Endothelial cell of umbilical vein (primary cell): ENCODE results near the gene SRPK2. TPM values are rescaled to one million over a fixed set of nuclear protein-coding genes. Genes with fewer than 3 reads are reported as not detected.

Experiments used
- BruUV-seq: library from RNA; stranded (reverse); fragments of 400-500 nt; replicated peaks from 2 replicates; lab custom pipeline; 2021; lab: Mats Ljungman, UMichigan
- CTCF ChIA-PET: fragments of 300-600, 350-600 bp; sonication (Branson Sonifier 250); formaldehyde crosslinking; loops from one replicate; lab custom pipeline; 2021; ENCODE audit warnings: antibody characterized with exemption, inconsistent platforms; lab: Charles Lee
- POLR2A ChIA-PET: fragments of 300-600, 350-600 bp; sonication (Branson Sonifier 250); formaldehyde crosslinking; loops from one replicate; lab custom pipeline; 2021; ENCODE audit warnings: antibody characterized with exemption, inconsistent platforms; lab: Charles Lee
- DNase-seq: peaks from one replicate; pipeline ENCODE4 v3.0.0-alpha.2; 2011; ENCODE audit warnings: low read depth, low spot score
- FAIRE-seq: peaks from 2 replicates; lab custom pipeline; 2011; peaks lifted over from hg19 to GRCh38; lab: Jason Lieb, UNC
- H2AFZ ChIP-seq: 2 replicates; pipeline ENCODE4 v1.6.0; 2012; ENCODE audit warnings: low read depth, low read length, control low read depth, inconsistent platforms
- H3K27ac ChIP-seq: 2 replicates; pipeline ENCODE4 v1.5.1; 2011; ENCODE audit warnings: low read depth, mild to moderate bottlenecking, control low read depth, low read length, moderate library complexity; ENCODE audit not compliant: insufficient read depth
- H3K27me3 ChIP-seq, 2 experiments: 2 replicates each; pipeline versions ENCODE4 v1.6.0 to v1.6.1; 2011; ENCODE audit warnings: low read length in 2 of 2, mixed read lengths in 1 of 2; ENCODE audit not compliant: control insufficient read depth in 2 of 2, insufficient read depth in 2 of 2
- H3K36me3 ChIP-seq, 2 experiments: 2 replicates in 1 of 2; 3 replicates in 1 of 2; pipeline ENCODE4 v1.5.1; 2011; ENCODE audit warnings: low read length in 2 of 2, mild to moderate bottlenecking in 1 of 2, moderate library complexity in 1 of 2; ENCODE audit not compliant: control insufficient read depth in 2 of 2, insufficient read depth in 2 of 2; ENCODE audit errors: extremely low read depth in 1 of 2
- H3K4me1 ChIP-seq: 3 replicates; pipeline ENCODE4 v1.5.1; 2011; ENCODE audit warnings: mild to moderate bottlenecking, low read length; ENCODE audit not compliant: control insufficient read depth, insufficient read depth; ENCODE audit errors: extremely low read depth
- H3K4me2 ChIP-seq: 2 replicates; pipeline ENCODE4 v1.6.1; 2011; ENCODE audit warnings: low read length, control low read depth, mixed read lengths; ENCODE audit not compliant: insufficient read depth
- H3K4me3 ChIP-seq, 3 experiments: fragments of 200-600 bp in 1 of 3; sonication (generic), shearing (Covaris generic) in 1 of 3; replicated peaks in 1 of 3; 2 replicates each; pipeline ENCODE4 v1.5.1; 2011 to 2016; ENCODE audit warnings: control low read depth in 3 of 3, low read length in 3 of 3, mild to moderate bottlenecking in 2 of 3, inconsistent platforms in 1 of 3, low read depth in 1 of 3, moderate library complexity in 1 of 3; ENCODE audit not compliant: insufficient read depth in 1 of 3
- H3K79me2 ChIP-seq: 2 replicates; pipeline ENCODE4 v1.6.0; 2012; ENCODE audit warnings: low read length, inconsistent platforms; ENCODE audit not compliant: control insufficient read depth, insufficient read depth
- H3K9ac ChIP-seq: replicated peaks from 2 replicates; pipeline ENCODE3; 2011; ENCODE audit warnings: low read length, control low read depth; ENCODE audit not compliant: insufficient read depth; ENCODE audit errors: extremely low read depth
- H3K9me1 ChIP-seq: replicated peaks from 3 replicates; pipeline ENCODE4 v1.6.0; 2011; ENCODE audit warnings: mild to moderate bottlenecking, low read length; ENCODE audit not compliant: control insufficient read depth, insufficient read depth; ENCODE audit errors: extremely low read depth
- H3K9me3 ChIP-seq: replicated peaks from 2 replicates; pipeline ENCODE4 v1.5.1; 2012; ENCODE audit warnings: low read length, inconsistent platforms; ENCODE audit not compliant: control insufficient read depth, insufficient read depth
- H4K20me1 ChIP-seq: replicated peaks from 2 replicates; pipeline ENCODE3; 2011; ENCODE audit warnings: mild to moderate bottlenecking, low read length; ENCODE audit not compliant: control insufficient read depth, insufficient read depth; ENCODE audit errors: extremely low read depth
- EZH2 ChIP-seq: IDR thresholded peaks from 2 replicates; pipeline ENCODE4 v1.6.1; 2012; ENCODE audit warnings: borderline replicate concordance, low read depth, mild to moderate bottlenecking, moderate library complexity, low read length, inconsistent platforms; ENCODE audit not compliant: severe bottlenecking
- FOS ChIP-seq: IDR thresholded peaks from 2 replicates; pipeline ENCODE4 v1.6.1; 2011; ENCODE audit warnings: mild to moderate bottlenecking, low read length, moderate library complexity, borderline replicate concordance; ENCODE audit not compliant: insufficient read depth
- GATA2 ChIP-seq: IDR thresholded peaks from 2 replicates; pipeline ENCODE4 v1.7.0; 2011; ENCODE audit warnings: low read depth, mild to moderate bottlenecking, moderate library complexity, mixed read lengths, low read length; ENCODE audit not compliant: insufficient read length, insufficient read depth
- JUN ChIP-seq: IDR thresholded peaks from 2 replicates; pipeline ENCODE4 v1.6.1; 2011; ENCODE audit warnings: borderline replicate concordance, low read depth; ENCODE audit not compliant: insufficient read length, insufficient read depth
- MYC ChIP-seq: IDR thresholded peaks from one replicate; pipeline ENCODE4 v1.6.1; 2011; ENCODE audit warnings: mild to moderate bottlenecking, low read depth, low read length
- POLR2A ChIP-seq: IDR thresholded peaks from 2 replicates; pipeline ENCODE4 v1.6.1; 2012; ENCODE audit warnings: low read depth, mild to moderate bottlenecking, control low read depth, low read length
- POLR2AphosphoS5 ChIP-seq: IDR thresholded peaks from 2 replicates; pipeline ENCODE4 v1.6.1; 2012; ENCODE audit warnings: low read depth, mild to moderate bottlenecking, control low read depth, low read length, moderate library complexity; ENCODE audit not compliant: insufficient read depth
- dilution Hi-C: fragments of 300-500 bp; cut with MboI; formaldehyde crosslinking; loops from one replicate; pipeline ENCODE4 v1.15.0; 2019; ENCODE audit warnings: low sequenced_read_pairs; ENCODE audit not compliant: extremely low pct_ligation_motif_present
- intact Hi-C: fragments of 100-400 bp; cut with micrococcal nuclease; formaldehyde crosslinking; loops from one replicate; pipeline ENCODE4 v1.10.0; 2022
- polyA plus RNA-seq, 4 experiments: library from polyadenylated mRNA; depleted of rRNA in 3 of 4; stranded (reverse) in 3 of 4; unstranded in 1 of 4; fragments of >200 nt; gene quantifications; 2 replicates each; pipeline versions ENCODE4 v1.2.1 to v1.2.3, GENCODE V29; 2011 to 2012; ENCODE audit warnings: missing spikeins in 1 of 4
- total RNA-seq: library from RNA; stranded (reverse); gene quantifications from 2 replicates; pipeline ENCODE4 v1.2.3, GENCODE V29; 2021
- TF ChIP-seq, protein P1 (sequence below), 2 donors: IDR thresholded peaks; 1 replicate in 1 of 2; 2 replicates in 1 of 2; pipeline ENCODE4 v1.5.1; 2011; ENCODE audit warnings: low read length in 2 of 2, mild to moderate bottlenecking in 2 of 2, moderate library complexity in 2 of 2, control low read depth in 1 of 2, inconsistent platforms in 1 of 2, low read depth in 1 of 2; ENCODE audit not compliant: insufficient read depth in 1 of 2; ENCODE audit errors: extremely low read depth in 1 of 2
- TF ChIP-seq, protein P2 (sequence below): IDR thresholded peaks from 2 replicates; pipeline ENCODE4 v1.6.1; 2011; ENCODE audit not compliant: insufficient read depth, insufficient read length

The SRPK2 gene
- total and polyA plus RNA-seq, 2 donors (not counting 3 experiments of a cell fraction or from before 2014, with no cell fraction given): 13.4 to 55.2 TPM

DNA sequence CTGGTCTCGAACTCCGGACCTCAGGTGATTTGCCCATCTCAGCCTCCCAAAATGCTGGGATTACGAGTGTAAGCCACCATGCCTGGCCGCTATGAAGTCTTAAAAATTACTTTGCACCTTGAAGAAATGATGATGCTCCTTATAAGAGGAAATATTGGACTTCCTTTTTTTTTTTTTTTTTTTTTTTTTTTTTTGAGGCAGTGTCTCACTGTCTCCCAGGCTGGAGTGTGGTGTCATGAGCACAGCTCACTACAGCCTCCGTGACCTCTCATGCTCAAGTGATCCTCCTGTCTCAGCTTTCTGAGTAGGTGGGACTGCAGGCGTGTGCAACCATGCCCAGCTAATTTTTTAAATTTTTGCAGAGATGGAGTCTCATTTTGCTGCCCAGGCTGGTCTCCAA is 309.4 kb downstream of the SRPK2 start:
- no peaks in the 10 kb centered on the region for H3K79me2 ChIP-seq
- no peak overlapping the region for H3K4me3 ChIP-seq
- H3K4me1 ChIP-seq: no peaks in the 10 kb centered on the region
- H4K20me1 ChIP-seq: no peaks in the 10 kb centered on the region
- H3K27me3 ChIP-seq: no peaks in the 10 kb centered on the region
- dilution Hi-C loops: no loop called here
- H3K4me2 ChIP-seq: no peak overlapping the region
- intact Hi-C loops: loop anchor here (5.0 kb wide), 1 partner anchor 157 kb away; no protein-coding TSS in a partner anchor
- H3K27ac ChIP-seq: no peak overlapping the region
- DNase-seq (no peak), FAIRE-seq (no peak)
- H2AFZ ChIP-seq: no peak overlapping the region
- CTCF ChIA-PET: interaction anchor here (0.6 to 1.5 kb wide), 3 partner anchors 13 to 460 kb away, joined by 3 to 9 read pairs (median 3); no protein-coding TSS in a partner anchor
- POLR2A ChIA-PET: no interaction called here
- H3K36me3 ChIP-seq: peaks cover 17 to 32% of the 10 kb centered on the region in 2 experiments
- no peak overlapping the region for H3K9ac ChIP-seq
- no peak for TF ChIP-seq MYC
- TF ChIP-seq, protein P1, sequence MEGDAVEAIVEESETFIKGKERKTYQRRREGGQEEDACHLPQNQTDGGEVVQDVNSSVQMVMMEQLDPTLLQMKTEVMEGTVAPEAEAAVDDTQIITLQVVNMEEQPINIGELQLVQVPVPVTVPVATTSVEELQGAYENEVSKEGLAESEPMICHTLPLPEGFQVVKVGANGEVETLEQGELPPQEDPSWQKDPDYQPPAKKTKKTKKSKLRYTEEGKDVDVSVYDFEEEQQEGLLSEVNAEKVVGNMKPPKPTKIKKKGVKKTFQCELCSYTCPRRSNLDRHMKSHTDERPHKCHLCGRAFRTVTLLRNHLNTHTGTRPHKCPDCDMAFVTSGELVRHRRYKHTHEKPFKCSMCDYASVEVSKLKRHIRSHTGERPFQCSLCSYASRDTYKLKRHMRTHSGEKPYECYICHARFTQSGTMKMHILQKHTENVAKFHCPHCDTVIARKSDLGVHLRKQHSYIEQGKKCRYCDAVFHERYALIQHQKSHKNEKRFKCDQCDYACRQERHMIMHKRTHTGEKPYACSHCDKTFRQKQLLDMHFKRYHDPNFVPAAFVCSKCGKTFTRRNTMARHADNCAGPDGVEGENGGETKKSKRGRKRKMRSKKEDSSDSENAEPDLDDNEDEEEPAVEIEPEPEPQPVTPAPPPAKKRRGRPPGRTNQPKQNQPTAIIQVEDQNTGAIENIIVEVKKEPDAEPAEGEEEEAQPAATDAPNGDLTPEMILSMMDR (IDR thresholded peaks at IDR 0.05; ENCODE audit: extremely low read depth in 1 of 2, insufficient read depth in 1 of 2, low read depth in 1 of 2, low read length in 2 of 2): no peak
- no peak for TF ChIP-seq FOS
- TF ChIP-seq EZH2: no peak
- no peak for TF ChIP-seq POLR2A
- TF ChIP-seq GATA2: no peak
- TF ChIP-seq JUN: no peak
- TF ChIP-seq, protein P2, sequence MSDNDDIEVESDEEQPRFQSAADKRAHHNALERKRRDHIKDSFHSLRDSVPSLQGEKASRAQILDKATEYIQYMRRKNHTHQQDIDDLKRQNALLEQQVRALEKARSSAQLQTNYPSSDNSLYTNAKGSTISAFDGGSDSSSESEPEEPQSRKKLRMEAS: no peak
- no peak for TF ChIP-seq POLR2AphosphoS5
- BruUV-seq: no TSS peak
- H3K9me3 ChIP-seq: no peaks in the 10 kb centered on the region
- no peaks in the 10 kb centered on the region for H3K9me1 ChIP-seq
